DMS 273 treated with DMSO at 0.1 percent for 48 hours (cell line): Measurements from ENCODE around the gene WWOX.

Source experiments
- DNase-seq: peaks from one replicate; lab custom pipeline; 2025; lab: John Stamatoyannopoulos, UW

WWOX gene

GRCh38 chr16:79175286-79176057 lies 1076.0 kb downstream of the WWOX start:
- DNase-seq: no peak

GRCh38 chr16:79177018-79177417 lies 1077.6 kb downstream of the WWOX start:
- DNase-seq: no peak

GRCh38 chr16:79181419-79181818 lies 1082.0 kb downstream of the WWOX start:
- DNase-seq: no peak

GRCh38 chr16:79182616-79183015 lies 1083.2 kb downstream of the WWOX start:
- DNase-seq: no peak

GRCh38 chr16:79183571-79183970 lies 1084.1 kb downstream of the WWOX start:
- no peak for DNase-seq

GRCh38 chr16:79184464-79185030 lies 1085.1 kb downstream of the WWOX start:
- no peak for DNase-seq

- DNase-seq: no peak
These were observed 1086.3 kb downstream of the WWOX start for GRCh38 chr16:79185711-79186110.

- DNase-seq: no peak
These were observed 1086.7 kb downstream of the WWOX start for GRCh38 chr16:79186196-79186595.

GRCh38 chr16:79188115-79188738 lies 1088.8 kb downstream of the WWOX start:
- no peak for DNase-seq

- no peak for DNase-seq
These were observed 1089.3 kb downstream of the WWOX start for GRCh38 chr16:79188739-79189122.

GRCh38 chr16:79190542-79190941 lies 1091.1 kb downstream of the WWOX start:
- DNase-seq: no peak

- DNase-seq: no peak
These were observed 1092.5 kb downstream of the WWOX start for GRCh38 chr16:79191933-79192332.

- no peak for DNase-seq
These were observed 1093.5 kb downstream of the WWOX start for GRCh38 chr16:79192904-79193303.

GRCh38 chr16:79194291-79194690 lies 1094.8 kb downstream of the WWOX start:
- DNase-seq: no peak

- no peak for DNase-seq
These were observed 1096.5 kb downstream of the WWOX start for GRCh38 chr16:79195938-79196337.

- no peak for DNase-seq
These were observed 1102.0 kb downstream of the WWOX start for GRCh38 chr16:79201436-79201835.

GRCh38 chr16:79202977-79203376 lies 1103.5 kb downstream of the WWOX start:
- no peak for DNase-seq

GRCh38 chr16:79204486-79204885 lies 1105.0 kb downstream of the WWOX start:
- DNase-seq: no peak

GRCh38 chr16:79206889-79207288 lies 1107.4 kb downstream of the WWOX start:
- no peak for DNase-seq

- DNase-seq: no peak
These were observed 1109.9 kb downstream of the WWOX start for GRCh38 chr16:79209308-79209707.

- DNase-seq: no peak
These were observed 1111.2 kb downstream of the WWOX start for GRCh38 chr16:79210607-79211006.

- no peak for DNase-seq
These were observed 1112.1 kb downstream of the WWOX start for GRCh38 chr16:79211586-79211985.

GRCh38 chr16:79212114-79212791 lies 1112.8 kb downstream of the WWOX start:
- no peak for DNase-seq
